ENCODE measurements around the gene FOXRED2.

DNA sequence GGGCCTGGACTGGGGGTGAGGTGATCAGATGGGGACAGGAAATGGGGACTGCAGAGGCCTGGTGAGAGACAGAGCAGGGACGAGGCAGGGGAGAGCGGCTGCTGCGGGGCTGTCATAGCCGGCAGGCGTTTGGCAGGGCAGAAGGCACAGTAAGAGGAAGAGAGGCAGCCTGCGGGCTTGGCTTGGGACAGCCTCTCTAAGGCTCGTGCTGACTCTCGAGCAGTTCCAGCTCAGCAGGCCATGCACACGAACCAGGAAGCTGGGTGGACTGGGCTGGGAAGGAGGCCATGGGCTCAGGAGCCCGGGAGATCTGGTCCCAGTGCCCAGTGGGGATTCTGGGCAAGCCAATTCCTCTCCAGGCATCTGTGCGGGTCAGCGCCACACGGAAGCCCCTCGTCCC lies 41.8 kb upstream of the FOXRED2 start:
- no peak for TF ChIP-seq CTCF (IDR thresholded peaks at IDR 0.05)
- no peak for TF ChIP-seq POLR2A (IDR thresholded peaks at IDR 0.05)
